ENCODE data around the gene FAAP24. TPM values are rescaled to one million over a fixed set of nuclear protein-coding genes. Genes with fewer than 3 reads are reported as not detected.

Gene FAAP24
- total RNA-seq, 8 experiments from 2014 or later, result 1.0 to 4.5 (median 2.1) TPM

Other genes with a start within 250 kb of the FAAP24 start
- gene SLC7A9, start 102.5 kb upstream of the FAAP24 start, total RNA-seq, result under 1 TPM in 7 of 8 experiments, not detected in 1; 0.21 to 0.78 (median 0.46) TPM
- gene CEP89, start 284 bp upstream of the FAAP24 start, total RNA-seq, result 10 to 100 TPM in 7 of 8 experiments, 1 to 10 TPM in 1; 7.2 to 29.6 (median 18.2) TPM
- gene RHPN2, start 92.6 kb downstream of the FAAP24 start, total RNA-seq, result 10 to 100 TPM in 3 of 8 experiments, 1 to 10 TPM in 5; 5.7 to 65.7 (median 9.5) TPM
- 10 to 100 TPM in 3 of 8 experiments, 1 to 10 TPM in 5; 5.9 to 11.1 (median 9.2) TPM for gene GPATCH1, start 108.9 kb downstream of the FAAP24 start, total RNA-seq
- gene WDR88, start 159.9 kb downstream of the FAAP24 start, total RNA-seq, result 1 to 10 TPM in 2 of 8 experiments, under 1 TPM in 6; 0.25 to 1.4 (median 0.67) TPM
- gene LRP3, start 222.1 kb downstream of the FAAP24 start, total RNA-seq, result 10 to 100 TPM in 6 of 8 experiments, 1 to 10 TPM in 2; 9.1 to 29.2 (median 24.0) TPM

Data from motor neuron (in vitro differentiated cells).